ENCODE data around the gene SH3RF1. TPM values are rescaled to one million over a fixed set of nuclear protein-coding genes. Genes with fewer than 3 reads are reported as not detected.

Gene SH3RF1
- total and polyA plus RNA-seq, 2 of the 13 experiments (the other 11 are each of a cell fraction or from before 2014, with no cell fraction given) = 3.1 to 3.2 TPM

GRCh38 chr4:169164669-169165415 lies 105.9 kb downstream of the SH3RF1 start:
- WGBS (ENCODE audit: low lambda C conversion rate) = 88% methylated on average over 1 of the region's 1 CpG
- ChIA-PET CTCF (ENCODE audit: low intra/inter-chr PET ratio, low total read pairs) (no interaction called here), POLR2A (no interaction called here)
- H3K79me2 ChIP-seq (ENCODE audit: insufficient read depth, low read length) = no peaks in the 10 kb centered on the region
- no peaks in the 10 kb centered on the region; a peak in 1 of 5 replicates for H3K36me3 ChIP-seq (replicated peaks in 1 of 2; ENCODE audit: control insufficient read depth in 1 of 2, insufficient read depth in 2 of 2, low read length in 2 of 2)
- BruUV-seq (replicated peaks) = no TSS peak
- FAIRE-seq (no peak), ATAC-seq (no peak), DNase-seq (ENCODE audit: low spot score) (no peak)
- H3K9me3 ChIP-seq (ENCODE audit: low read length) = no peaks in the 10 kb centered on the region
- no peaks in the 10 kb centered on the region for H4K20me1 ChIP-seq (ENCODE audit: insufficient read depth, low read length)
- H3K4me3 ChIP-seq (replicated peaks in 1 of 3; ENCODE audit: insufficient read depth in 1 of 3, low read depth in 2 of 3, low read length in 3 of 3) = no peak overlapping the region
- intact Hi-C loops (cut with micrococcal nuclease; ENCODE audit: unreplicated experiment) (no loop called here), in situ Hi-C loops (cut with HindIII; ENCODE audit: extremely low pct_ligation_motif_present, low pct_unique_long_range_greater_than_20kb) (no loop called here)
- H3K27me3 ChIP-seq (ENCODE audit: control insufficient read depth in 1 of 2, insufficient read depth in 2 of 2, low read length in 2 of 2) = no peaks in the 10 kb centered on the region
- H3K4me2 ChIP-seq (ENCODE audit: low read depth, low read length) = no peak overlapping the region
- no peaks in the 10 kb centered on the region for H3K4me1 ChIP-seq (ENCODE audit: insufficient read depth, low read length)
- no peak overlapping the region for H3K27ac ChIP-seq (ENCODE audit: extremely low read length, insufficient read depth, low read length)
- no peak overlapping the region for H3K9ac ChIP-seq (ENCODE audit: insufficient read depth, low read depth, low read length)
- H2AFZ ChIP-seq (ENCODE audit: low read length) = no peak overlapping the region
- no peak for TF ChIP-seq CCDC6 (CRISPR knock-in tag; IDR thresholded peaks at IDR 0.05)
- TF ChIP-seq DNMT1 (CRISPR knock-in tag; IDR thresholded peaks at IDR 0.05) = no peak
- no peak for TF ChIP-seq ZNF343 (CRISPR knock-in tag; IDR thresholded peaks at IDR 0.05)
- TF ChIP-seq ZNF580 (CRISPR knock-in tag; IDR thresholded peaks at IDR 0.05; ENCODE audit: borderline replicate concordance, low read depth) = no peak
- TF ChIP-seq LCORL (IDR thresholded peaks at IDR 0.05) = no peak
- no peak for TF ChIP-seq LCORL (CRISPR knock-in tag; IDR thresholded peaks at IDR 0.05)
- no peak for TF ChIP-seq SSRP1 (CRISPR knock-in tag; IDR thresholded peaks at IDR 0.05)
- no peak for TF ChIP-seq PPARG (CRISPR knock-in tag; conservative IDR thresholded peaks at IDR 0.05)
- TF ChIP-seq GMEB2 (CRISPR knock-in tag; IDR thresholded peaks at IDR 0.05; ENCODE audit: low read depth) = no peak
- no peak for TF ChIP-seq ZHX1 (CRISPR knock-in tag; IDR thresholded peaks at IDR 0.05; ENCODE audit: low read depth)
- no peak for TF ChIP-seq ZNF704 (CRISPR knock-in tag; IDR thresholded peaks at IDR 0.05; ENCODE audit: borderline replicate concordance)
- TF ChIP-seq ATF2 (CRISPR knock-in tag; IDR thresholded peaks at IDR 0.05) = no peak
- TF ChIP-seq ZNF777 (CRISPR knock-in tag; IDR thresholded peaks at IDR 0.05) = no peak
- no peak for TF ChIP-seq FOXO4 (CRISPR knock-in tag; conservative IDR thresholded peaks at IDR 0.05)

All from HepG2 (cell line).